GM20431 (cell line): ENCODE data around the gene ZC3H7B.
"Not testable (repeated sequence)": the region's sequence is repeated elsewhere in the genome, so short reads cannot be mapped to it uniquely, and the experiment has no call there.

ENCODE experiments used
- in situ Hi-C: fragments of 300-500 bp; cut with MseI, MboI; formaldehyde crosslinking; loops from one replicate; pipeline ENCODE4 v1.15.0; 2020; ENCODE audit warnings: low sequenced_read_pairs; ENCODE audit not compliant: unreplicated experiment

Gene ZC3H7B

DNA sequence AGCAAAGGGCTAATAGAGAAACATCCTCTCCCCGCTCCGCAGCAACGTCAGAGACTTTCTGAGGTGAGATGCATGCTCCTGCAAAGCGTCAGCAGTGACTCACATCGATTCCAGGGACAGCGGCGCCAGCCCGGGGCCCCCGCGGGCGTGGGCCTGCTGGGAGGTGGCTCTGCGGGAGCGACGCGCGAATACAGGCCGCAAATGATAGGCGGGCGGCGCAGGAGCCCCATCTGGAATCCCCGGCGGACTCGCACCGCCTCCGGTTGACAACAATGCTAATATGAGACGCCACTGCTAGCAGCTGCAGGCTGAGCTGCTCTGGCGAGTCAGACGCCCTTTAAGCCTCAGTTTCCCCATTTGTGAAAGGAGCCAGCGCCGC lies 15.9 kb upstream of the ZC3H7B start:
- in situ Hi-C loops = no loop called here

DNA sequence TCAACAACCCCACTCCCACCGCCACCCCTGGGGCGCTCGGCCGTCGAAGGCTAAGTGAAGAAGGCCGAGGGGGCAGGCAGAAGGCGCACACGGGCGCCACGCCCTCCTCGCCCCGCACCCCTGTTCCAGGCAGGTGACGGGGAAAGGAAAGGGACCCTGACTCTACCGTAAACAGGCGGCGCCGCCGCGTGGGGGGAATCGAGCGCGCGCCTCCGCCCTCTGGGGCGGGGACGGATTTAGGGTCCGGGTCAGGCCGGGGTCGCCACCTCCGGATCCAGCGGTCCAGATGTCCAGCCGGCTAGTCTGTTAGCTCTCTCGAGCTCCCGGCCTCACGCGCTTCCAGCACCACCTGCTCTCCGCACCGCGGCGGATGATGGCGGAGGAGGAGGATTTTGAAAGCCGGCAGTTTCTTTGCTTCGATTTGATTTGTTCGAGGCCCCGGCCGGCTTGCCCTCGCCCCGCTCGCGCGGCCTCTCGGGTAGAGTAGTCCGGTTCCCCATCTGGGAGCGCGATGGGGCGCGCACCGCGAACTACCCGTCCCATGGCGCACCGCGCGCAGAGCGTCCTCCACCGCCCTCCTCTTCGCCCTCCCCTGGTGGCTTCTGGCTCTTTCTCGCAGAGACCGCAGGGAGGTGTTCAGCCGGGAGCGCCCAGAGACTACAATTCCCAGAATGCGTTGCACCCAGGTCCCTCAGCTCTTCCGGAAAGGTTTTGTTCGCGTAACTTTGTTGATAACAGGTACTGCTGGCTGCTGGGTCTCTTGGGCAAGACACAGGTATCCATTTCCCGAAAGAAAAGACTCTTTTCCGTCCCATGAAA lies 15.3 kb upstream of the ZC3H7B start, which contains the start of gene RANGAP1:
Gene RANGAP1 (minus strand): TSS at position 368 of the 819 bp plus-strand sequence. CDS start 5,143 bp downstream, outside the sequence.
- in situ Hi-C loops = no loop called here

DNA sequence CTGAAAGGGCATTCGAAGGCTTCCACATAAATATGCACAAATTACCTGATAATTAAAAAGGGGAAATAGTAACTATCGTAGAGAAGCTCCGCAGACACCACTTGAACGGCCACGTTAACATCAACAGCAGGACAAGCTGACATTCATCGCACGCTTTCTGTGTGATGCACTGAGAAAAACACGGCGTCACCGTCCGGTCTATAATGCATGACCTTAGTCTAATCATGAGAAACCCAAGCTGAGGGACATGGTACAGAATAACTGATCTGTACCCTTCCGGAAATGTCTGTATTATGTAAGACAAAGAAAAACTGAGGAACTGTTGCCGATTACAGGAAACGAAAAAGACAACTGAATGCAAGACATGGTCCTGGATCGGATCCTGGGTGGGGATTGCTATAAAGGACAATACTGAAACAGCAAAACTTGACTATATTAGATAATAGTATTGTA lies 14.7 kb upstream of the ZC3H7B start:
- in situ Hi-C loops = no loop called here

DNA sequence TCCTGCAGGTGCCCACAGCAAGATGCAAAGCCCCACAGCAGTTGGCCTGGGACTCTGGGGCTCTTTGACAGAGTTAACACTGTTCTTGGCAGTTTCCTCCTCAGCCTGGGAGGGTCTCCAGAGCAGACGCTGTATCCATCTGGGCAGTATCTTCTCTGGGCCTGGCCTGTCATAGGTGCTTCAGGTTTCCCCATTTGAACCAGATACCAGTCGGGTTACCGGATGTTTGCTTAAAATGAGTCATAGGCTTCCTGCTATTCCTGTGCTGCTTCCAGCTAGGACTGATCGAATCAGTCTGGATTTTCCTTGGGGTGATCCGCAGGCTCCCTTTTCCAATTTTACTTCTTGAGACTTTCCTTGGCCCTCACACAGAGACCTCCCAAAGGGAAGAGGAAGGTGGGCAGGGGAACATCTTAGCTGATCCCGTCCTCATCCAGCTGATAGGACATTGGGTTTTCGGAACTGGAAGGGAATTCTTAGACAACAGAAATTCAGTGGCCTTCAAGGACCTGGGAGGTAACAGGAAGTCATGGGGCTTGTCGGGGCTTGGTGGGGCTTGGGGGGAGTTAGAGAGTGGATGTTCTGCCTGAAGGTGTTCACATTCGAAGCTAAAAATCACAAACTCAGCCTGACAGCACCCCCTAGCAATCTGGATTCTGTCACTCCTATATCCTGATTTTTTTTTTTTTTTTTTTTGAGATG lies 12.9 kb upstream of the ZC3H7B start:
- in situ Hi-C loops = no loop called here

DNA sequence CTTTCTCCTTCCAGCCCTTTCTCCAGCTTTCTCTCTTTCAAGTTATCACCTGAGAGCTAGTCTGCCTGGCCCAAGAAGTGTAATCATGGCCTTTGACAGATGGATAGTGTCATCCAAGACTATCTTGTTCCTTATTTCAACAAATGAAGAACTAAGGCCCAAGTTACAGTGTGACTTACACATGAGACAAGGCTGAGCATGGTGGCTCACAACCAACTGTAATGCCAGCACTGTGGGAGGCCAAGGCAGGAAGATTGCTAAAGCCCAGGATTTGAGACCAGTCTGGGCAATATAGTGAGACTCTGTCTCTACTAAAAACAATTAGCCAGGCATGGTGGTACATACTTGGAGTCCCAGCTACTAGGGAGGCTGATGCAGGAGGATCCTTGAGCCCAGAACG lies 11.7 kb upstream of the ZC3H7B start:
- in situ Hi-C loops = no loop called here

DNA sequence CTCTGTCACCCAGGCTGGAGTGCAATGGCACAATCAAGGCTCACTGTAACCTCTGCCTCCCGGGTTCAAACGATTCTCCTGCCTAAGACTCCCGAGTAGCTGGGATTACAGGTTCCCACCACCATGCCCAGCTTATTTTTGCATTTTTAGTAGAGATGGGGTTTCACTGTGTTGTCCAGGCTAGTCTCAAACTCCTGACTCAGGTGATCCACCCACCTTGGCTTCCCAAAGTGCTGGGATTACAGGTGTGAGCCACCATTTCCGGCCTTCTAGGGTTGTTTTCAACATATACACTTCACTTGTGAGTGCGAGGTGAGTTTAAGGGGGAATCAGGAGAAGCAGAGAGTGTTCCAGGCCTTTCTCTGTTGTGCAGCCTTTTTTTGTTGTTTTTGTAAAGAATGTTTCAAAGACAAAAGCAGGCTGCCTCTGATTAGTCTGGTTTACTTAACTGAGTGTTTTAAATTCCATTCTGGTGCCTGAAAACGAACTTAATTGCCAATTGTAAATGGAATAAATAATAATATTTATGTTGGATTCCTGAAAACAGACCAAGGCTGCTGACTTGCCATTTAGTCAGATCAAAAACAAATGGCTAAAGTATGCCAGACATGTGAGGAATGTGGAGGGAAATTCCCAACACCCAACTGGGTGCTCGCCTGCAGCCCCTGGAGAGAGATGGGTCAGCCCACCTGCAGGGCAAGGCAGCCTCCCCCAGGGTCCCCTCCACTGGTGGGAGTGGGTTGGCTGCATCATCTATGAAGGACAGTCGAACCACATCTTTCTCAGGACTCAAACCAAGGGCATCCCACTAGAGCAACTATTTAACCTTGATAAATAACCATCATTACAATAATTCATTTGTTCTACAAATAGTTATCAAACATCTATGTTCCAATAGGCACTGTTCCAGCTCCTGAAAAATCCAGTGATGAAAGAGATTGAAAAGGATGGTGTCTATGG lies 10.8 kb upstream of the ZC3H7B start:
- in situ Hi-C loops = no loop called here

DNA sequence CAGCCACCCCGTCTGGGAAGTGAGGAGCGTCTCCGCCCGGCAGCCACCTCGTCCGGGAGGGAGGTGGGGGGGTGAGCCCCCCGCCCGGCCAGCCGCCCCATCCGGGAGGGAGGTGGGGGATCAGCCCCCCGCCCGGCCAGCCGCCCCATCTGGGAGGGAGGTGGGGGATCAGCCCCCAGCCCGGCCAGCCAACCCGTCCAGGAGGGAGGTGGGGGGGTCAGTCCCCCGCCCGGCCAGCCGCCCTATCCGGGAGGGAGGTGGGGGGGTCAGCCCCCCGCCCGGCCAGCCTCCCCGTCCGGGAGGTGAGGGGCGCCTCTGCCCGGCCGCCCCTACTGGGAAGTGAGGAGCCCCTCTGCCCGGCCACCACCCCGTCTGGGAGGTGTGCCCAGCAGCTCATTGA lies 6.5 kb upstream of the ZC3H7B start:
- in situ Hi-C loops = not testable (repeated sequence)

DNA sequence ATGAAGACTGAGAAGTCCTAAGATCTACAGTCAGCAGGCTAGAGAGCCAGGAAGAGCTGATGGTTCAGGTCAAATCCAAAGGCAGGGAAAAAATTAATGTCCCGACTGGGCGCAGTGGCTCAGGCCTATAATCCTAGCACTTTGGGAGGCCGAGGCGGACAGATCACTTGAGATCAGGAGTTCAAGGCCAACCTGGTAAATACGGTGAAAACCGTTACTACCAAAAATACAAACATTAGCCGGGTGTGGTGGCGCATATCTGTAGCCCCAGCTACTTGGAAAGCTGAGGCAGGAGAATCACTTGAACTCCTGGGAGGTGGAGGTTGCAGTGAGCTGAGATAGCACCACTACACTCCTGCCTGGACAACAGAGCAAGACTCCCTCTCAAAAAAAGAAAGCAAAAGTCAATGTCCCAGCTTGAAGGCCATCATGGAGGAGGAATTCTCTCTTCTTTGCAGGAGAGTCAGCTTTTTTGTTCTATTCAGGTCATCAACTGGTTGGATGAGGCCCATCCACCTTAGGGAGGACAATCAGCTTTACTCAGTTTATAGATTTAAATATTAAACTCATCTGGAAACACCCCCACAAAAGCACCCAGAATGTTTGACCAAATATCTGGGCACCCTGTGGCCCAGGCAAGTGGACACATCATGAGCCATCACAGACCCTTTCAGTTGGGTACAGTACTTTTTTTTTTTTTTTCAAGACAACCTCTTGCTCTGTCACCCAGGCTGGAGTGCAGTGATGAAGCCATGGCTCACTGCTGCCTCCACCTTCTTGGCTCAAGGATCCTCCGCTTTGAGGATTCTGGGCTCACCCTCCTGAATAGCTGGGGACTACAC lies 4.3 kb upstream of the ZC3H7B start:
- in situ Hi-C loops = no loop called here

DNA sequence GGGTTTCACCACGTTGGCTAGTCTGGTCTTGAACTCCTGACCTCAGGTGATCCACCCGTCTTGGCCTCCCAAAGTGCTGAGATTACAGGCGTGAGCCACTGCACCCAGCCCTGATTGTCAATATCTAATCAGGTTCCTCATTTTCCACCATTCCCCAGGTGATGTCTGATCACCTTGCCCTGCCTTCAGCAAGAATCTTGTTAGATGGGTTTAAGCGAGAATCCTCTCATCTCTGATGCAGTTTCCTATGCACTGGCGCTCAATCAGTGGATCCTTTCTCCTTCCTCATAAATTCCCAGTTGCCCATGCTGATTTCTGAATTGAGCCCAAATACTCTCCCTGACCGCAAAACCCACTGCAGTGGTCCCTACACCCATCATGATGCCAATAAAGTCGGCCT lies 664 bp upstream of the ZC3H7B start:
- in situ Hi-C loops = no loop called here

DNA sequence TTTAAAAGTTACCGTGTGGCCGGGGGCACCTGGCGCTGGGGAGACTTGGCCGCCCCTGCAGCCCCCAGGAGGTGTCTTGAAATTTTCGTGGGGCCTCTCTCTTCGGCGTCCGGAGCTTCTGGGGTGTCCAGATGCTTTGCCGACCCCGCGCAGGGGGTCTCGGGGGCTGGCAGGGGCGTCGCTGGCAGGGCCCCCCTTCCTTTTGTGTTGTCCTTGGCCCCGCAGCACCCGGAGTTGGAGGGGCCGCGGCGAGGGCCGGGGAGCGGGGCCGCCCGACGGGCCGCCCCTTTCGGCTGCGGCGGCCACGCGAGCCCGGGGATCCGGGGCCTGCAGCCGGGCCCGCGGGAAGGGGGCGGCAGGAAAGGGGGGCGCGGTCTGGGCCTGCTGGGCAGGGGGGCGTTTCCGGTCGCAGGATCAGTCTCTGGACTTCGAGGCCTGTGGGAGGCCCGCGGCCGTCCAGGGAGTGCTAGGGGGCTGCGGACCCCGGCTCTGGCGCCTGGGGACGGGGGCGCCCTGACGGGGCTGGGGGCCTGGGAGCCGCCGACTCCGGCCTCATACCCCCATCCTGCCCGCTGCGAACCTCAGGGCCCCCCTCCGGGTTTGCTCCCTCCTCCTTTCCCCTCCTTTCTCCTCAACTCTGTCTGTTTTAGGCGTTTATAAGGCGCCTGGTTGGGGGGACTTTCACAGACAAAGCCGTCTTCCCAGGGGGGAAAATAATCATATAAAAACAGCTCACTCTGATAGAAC lies 869 bp downstream of the ZC3H7B start:
- in situ Hi-C loops = no loop called here

DNA sequence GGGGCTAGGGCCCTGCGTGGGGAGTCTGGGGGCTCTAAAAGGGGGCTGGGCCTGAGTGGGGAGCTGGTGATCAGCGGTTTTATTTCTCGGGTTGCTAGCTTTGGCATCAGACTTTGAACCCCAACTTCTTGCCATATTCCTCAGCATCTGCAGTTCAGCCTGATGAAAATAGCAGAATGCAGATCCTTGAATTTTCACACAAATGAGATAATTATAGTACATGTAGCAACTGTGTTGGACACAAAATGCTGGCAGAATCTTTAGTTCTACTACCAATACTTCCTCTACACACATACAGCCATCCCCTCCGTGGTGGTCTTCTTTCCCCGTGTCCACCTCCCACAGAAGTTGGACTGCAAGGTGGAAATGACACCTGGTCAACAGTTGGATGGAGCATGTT lies 1.5 kb downstream of the ZC3H7B start:
- in situ Hi-C loops = no loop called here

DNA sequence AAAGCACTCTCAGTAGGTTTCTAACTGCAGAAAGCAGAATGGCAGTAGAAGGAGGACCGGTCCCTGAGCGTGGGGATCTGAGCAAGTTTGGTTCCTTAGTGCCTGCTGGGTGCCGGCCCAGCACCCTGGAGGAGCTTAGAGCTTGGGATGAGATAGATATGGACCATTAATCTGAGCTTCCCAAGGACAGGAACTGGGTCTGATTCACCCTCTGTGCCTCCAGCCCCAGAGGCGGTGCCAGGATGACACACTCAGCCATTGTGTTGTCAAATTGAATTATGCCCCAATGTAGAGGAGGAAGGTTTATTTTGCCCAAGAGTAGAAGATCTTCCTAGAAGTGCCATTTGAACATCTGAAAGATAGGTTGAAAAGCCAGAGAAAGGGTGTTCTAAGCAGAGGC lies 4.3 kb downstream of the ZC3H7B start:
- in situ Hi-C loops = no loop called here

DNA sequence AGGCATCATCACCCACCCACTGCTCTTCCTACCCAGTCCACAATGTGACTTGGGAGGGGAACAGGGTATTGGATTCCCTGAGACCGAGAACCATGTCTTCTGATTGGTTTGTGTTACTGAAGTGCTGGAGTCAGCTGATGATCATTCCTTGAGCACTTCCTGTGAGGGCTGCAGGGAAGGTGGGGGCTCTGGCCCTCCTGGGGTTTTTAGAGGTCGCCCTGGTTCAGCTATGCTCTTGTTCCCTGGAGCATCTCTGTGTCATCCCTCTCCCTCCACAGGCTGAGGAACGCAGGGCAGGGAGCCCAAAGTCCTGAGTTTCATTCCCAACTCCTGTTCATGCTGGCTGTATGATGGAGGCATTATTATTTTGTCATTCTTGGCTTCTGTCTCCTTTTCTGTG lies 6.7 kb downstream of the ZC3H7B start:
- in situ Hi-C loops = no loop called here

DNA sequence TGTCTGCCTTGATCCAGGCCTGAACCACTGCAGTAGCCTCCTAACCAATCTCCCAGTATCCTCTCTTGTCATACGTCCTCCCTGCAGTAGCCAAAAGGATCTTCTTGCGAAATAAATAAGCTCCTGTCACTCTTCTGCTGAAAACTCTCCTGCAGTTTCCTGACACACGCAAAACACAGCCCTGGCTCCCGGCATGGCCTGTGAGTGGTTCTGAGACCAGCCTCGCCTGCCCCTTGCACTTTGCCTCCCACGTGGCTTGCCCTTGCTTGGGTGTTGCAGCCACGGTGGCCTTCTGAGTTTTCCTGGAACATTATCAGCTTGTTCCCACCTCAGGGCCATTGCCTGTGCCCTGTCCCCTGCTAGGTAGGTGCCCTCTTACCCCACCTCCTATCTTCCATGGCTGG lies 7.2 kb downstream of the ZC3H7B start:
- in situ Hi-C loops = no loop called here

DNA sequence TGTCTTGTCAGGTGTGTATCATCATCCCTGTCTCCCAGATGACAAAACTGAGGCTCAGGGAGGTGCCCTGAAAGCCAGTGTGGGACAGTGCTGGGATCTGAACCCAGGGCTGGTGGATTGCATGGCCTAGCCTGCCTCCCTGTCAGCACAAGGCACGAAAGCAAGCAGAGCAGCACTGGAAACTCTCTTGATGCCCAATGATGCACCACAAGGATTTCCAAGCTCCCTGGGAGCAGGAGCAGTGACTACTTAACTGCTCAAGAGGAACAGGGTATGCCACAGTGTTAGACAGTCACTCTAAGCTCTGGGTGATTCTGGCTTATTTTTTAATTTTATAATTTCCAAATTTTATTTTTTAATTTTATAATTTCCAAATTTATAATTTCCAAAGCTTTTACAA lies 9.0 kb downstream of the ZC3H7B start:
- in situ Hi-C loops = no loop called here

DNA sequence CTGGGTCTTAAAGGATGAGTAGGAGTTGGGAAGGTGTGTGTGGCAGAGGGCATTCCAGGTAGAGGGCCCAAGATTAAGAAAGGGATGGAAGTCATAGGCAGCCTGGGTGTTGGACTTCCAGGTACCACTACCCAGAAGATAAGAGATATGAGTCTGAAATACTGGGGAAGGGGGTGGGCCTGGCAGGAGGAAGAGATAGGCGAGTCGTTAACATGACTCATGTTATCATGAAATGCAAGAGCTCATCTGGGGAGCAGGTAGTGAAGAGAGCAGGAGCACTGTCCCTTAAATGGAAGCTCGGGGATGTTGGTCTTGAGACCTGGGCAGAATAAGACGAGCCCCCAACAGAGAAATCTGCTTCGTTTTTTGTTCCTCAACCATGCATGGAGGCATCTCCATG lies 10.2 kb downstream of the ZC3H7B start:
- in situ Hi-C loops = no loop called here

DNA sequence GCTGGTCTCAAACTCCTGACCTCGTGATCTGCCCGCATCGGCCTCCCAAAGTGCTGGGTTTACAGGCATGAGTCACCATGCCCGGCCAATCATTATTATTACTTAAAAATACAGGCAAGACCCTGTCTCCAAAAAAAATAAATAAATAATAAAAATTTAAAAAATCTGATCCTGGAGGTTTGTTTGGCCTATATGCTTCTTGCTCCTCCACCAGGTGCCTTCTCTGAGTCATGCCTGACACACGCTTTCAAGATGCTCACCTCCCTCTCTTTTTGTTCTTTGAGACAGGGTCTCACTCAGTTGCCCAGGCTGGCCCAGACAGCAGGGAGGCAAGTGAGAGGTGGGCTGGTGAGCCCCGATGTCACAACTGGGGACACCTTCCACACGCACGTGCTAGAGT lies 13.5 kb downstream of the ZC3H7B start:
- in situ Hi-C loops = no loop called here

DNA sequence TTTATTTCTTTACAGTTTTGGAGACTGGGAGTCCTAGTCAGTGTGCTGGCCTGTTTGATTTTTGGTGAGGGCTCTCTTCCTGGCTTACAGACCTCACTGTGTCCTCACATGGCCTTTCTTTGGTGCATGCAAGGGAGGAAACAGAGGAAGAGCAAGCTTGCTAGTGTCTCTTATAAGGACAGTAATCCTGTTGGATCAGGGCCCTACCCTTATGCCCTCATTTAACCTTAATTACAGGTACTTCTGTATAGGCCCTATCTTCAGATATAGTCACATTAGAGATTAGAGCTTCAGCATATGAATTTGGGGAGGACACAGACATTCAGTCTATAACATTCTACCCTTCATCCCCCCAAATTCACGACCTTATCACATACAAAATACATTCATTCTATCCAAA lies 14.3 kb downstream of the ZC3H7B start:
- in situ Hi-C loops = no loop called here
